Measurements from ENCODE around the gene TRIM17. TPM values are rescaled to one million over a fixed set of nuclear protein-coding genes. Genes with fewer than 3 reads are reported as not detected.
A peak's percentile ranks its signal among the peaks of the same experiment; 100 is the strongest.

TRIM17 gene
- total and polyA plus RNA-seq, 9 of the 15 experiments (the other 6 are each of a cell fraction or from before 2014, with no cell fraction given) = not detected

DNA sequence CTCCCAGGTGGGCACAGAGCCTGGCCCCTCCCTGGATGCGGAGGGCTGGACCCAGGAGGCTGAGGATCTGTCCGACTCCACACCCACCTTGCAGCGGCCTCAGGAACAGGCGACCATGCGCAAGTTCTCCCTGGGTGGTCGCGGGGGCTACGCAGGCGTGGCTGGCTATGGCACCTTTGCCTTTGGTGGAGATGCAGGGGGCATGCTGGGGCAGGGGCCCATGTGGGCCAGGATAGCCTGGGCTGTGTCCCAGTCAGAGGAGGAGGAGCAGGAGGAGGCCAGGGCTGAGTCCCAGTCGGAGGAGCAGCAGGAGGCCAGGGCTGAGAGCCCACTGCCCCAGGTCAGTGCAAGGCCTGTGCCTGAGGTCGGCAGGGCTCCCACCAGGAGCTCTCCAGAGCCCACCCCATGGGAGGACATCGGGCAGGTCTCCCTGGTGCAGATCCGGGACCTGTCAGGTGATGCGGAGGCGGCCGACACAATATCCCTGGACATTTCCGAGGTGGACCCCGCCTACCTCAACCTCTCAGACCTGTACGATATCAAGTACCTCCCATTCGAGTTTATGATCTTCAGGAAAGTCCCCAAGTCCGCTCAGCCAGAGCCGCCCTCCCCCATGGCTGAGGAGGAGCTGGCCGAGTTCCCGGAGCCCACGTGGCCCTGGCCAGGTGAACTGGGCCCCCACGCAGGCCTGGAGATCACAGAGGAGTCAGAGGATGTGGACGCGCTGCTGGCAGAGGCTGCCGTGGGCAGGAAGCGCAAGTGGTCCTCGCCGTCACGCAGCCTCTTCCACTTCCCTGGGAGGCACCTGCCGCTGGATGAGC, 44.3 kb downstream of the TRIM17 start (continued):
- TF ChIP-seq UBTF (IDR thresholded peaks at IDR 0.05; ENCODE audit: borderline replicate concordance in 1 of 2, low read depth in 2 of 2, low read length in 2 of 2) (0 out of 4 replicates have a peak, but pooled peaks of 1 of the 2 experiments have one; percentile 26), NONO (IDR thresholded peaks at IDR 0.05; ENCODE audit: low read depth in 2 of 2, low read length in 1 of 2) (0 out of 4 replicates have a peak, but pooled peaks of 1 of the 2 experiments have one; percentile 23), ZFP1 (CRISPR knock-in tag; IDR thresholded peaks at IDR 0.05) (no peak), DPF2 (IDR thresholded peaks at IDR 0.05) (0 out of 2 replicates have a peak, but pooled peaks have one; percentile 26), CXXC5 (CRISPR knock-in tag; IDR thresholded peaks at IDR 0.05) (peak; percentile 44), RFX7 (CRISPR knock-in tag; IDR thresholded peaks at IDR 0.05) (no peak), HDAC1 (IDR thresholded peaks at IDR 0.05) (peak in 1 of 2 experiments; percentile 45; a peak in 1 of 4 replicates), CBFA2T3 (IDR thresholded peaks at IDR 0.05) (peak; percentile 33; the same call in 1 of the 2 replicates), PTRF (tag; IDR thresholded peaks at IDR 0.05) (no peak), DACH1 (IDR thresholded peaks at IDR 0.05; ENCODE audit: partially characterized antibody) (peak; percentile 12), TEAD2 (tag; IDR thresholded peaks at IDR 0.05) (no peak), SMAD4 (CRISPR knock-in tag; conservative IDR thresholded peaks at IDR 0.05) (no peak), KDM5B (IDR thresholded peaks at IDR 0.05; ENCODE audit: insufficient replicate concordance, low read depth, low read length) (peak; percentile 3), SMARCA4 (IDR thresholded peaks at IDR 0.05) (peak; percentile 29; the same call in 1 of the 2 replicates), ARID1B (IDR thresholded peaks at IDR 0.05) (peak; percentile 26; the same call in 1 of the 2 replicates), EWSR1 (IDR thresholded peaks at IDR 0.05; ENCODE audit: borderline replicate concordance, low read depth, partially characterized antibody) (no peak), CTCF (IDR thresholded peaks at IDR 0.05 in 2 of 3, conservative IDR thresholded peaks at IDR 0.05 in 1 of 3; ENCODE audit: insufficient read depth in 2 of 3, low read depth in 1 of 3, low read length in 3 of 3) (no peak), LARP7 (IDR thresholded peaks at IDR 0.05) (no peak)
- TF ChIP-seq, protein P1, sequence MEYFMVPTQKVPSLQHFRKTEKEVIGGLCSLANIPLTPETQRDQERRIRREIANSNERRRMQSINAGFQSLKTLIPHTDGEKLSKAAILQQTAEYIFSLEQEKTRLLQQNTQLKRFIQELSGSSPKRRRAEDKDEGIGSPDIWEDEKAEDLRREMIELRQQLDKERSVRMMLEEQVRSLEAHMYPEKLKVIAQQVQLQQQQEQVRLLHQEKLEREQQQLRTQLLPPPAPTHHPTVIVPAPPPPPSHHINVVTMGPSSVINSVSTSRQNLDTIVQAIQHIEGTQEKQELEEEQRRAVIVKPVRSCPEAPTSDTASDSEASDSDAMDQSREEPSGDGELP (CRISPR knock-in tag; IDR thresholded peaks at IDR 0.05; ENCODE audit: borderline replicate concordance) = no peak
- TF ChIP-seq, protein P2, sequence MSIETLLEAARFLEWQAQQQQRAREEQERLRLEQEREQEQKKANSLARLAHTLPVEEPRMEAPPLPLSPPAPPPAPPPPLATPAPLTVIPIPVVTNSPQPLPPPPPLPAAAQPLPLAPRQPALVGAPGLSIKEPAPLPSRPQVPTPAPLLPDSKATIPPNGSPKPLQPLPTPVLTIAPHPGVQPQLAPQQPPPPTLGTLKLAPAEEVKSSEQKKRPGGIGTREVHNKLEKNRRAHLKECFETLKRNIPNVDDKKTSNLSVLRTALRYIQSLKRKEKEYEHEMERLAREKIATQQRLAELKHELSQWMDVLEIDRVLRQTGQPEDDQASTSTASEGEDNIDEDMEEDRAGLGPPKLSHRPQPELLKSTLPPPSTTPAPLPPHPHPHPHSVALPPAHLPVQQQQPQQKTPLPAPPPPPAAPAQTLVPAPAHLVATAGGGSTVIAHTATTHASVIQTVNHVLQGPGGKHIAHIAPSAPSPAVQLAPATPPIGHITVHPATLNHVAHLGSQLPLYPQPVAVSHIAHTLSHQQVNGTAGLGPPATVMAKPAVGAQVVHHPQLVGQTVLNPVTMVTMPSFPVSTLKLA (conservative IDR thresholded peaks at IDR 0.05) = peak; percentile 85 to 88

Measured in K562 (cell line).